ENCODE results near the gene IGSF11. TPM values are rescaled to one million over a fixed set of nuclear protein-coding genes. Genes with fewer than 3 reads are reported as not detected.

IGSF11 gene
- total RNA-seq, 4 donors from 2014 or later = 0.27 to 0.95 (median 0.59) TPM

DNA sequence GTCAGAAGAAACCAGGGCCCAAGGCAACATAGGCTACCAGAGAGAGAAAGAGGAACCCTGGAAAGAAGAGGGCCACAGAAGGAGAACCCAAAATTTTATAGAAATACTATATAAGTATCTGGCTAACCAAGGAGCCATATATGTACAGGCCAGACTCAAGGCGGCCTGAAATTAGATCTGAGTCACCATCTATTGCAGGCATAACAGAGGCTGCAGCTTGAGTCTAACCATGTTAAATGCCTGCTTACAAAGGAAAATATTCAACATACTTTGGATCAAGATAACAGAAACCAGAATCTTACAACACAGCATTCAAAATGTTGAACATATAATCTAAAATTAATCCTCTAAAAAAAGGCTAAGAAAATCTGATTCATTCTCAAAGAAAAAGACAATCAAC lies 23.1 kb downstream of the IGSF11 start:
- H3K4me3 ChIP-seq = no peak overlapping the region
- H3K27me3 ChIP-seq = no peaks in the 10 kb centered on the region
- H3K9me3 ChIP-seq = no peaks in the 10 kb centered on the region
- no peaks in the 10 kb centered on the region for H3K36me3 ChIP-seq
- H3K27ac ChIP-seq = no peak overlapping the region
- DNase-seq = no peak
- intact Hi-C loops (cut with DNase I; ENCODE audit: low total_unique reads) = no loop called here
- in situ Hi-C loops (cut with MboI; ENCODE audit: low pct_ligation_motif_present in 1 of 4, low pct_unique_long_range_greater_than_20kb in 1 of 4, low sequenced_read_pairs in 3 of 4) = no loop called here
- WGBS, 2 donors (ENCODE audit: low coverage in 1 of 2) = 89% methylated on average over 1 of the region's 1 CpG; no CpG with 5 or more reads in 1 of the 2 donors
- no peaks in the 10 kb centered on the region for H3K4me1 ChIP-seq
- TF ChIP-seq, protein P1, sequence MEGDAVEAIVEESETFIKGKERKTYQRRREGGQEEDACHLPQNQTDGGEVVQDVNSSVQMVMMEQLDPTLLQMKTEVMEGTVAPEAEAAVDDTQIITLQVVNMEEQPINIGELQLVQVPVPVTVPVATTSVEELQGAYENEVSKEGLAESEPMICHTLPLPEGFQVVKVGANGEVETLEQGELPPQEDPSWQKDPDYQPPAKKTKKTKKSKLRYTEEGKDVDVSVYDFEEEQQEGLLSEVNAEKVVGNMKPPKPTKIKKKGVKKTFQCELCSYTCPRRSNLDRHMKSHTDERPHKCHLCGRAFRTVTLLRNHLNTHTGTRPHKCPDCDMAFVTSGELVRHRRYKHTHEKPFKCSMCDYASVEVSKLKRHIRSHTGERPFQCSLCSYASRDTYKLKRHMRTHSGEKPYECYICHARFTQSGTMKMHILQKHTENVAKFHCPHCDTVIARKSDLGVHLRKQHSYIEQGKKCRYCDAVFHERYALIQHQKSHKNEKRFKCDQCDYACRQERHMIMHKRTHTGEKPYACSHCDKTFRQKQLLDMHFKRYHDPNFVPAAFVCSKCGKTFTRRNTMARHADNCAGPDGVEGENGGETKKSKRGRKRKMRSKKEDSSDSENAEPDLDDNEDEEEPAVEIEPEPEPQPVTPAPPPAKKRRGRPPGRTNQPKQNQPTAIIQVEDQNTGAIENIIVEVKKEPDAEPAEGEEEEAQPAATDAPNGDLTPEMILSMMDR (IDR thresholded peaks at IDR 0.05) = no peak
- no peak for TF ChIP-seq POLR2AphosphoS5 (IDR thresholded peaks at IDR 0.05)

DNA sequence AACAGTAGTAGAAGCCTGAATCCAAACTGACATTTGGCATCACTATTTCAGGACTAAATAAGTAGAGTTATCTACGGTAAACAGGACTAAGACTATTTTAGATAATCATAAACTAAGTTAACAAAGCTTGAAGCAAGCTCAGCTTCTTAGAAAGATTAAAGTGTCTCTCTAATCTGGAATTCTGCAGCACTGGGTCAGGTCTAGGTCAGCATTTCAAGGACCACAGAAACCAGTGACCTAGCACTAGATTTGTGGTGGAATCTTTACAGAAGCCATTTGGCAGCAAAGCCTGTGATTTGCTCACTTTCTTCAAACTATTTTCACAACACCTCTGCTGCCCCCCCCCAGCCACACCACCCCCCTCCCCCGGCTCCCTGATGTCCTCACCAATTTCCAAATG lies 37.5 kb downstream of the IGSF11 start:
- no peaks in the 10 kb centered on the region for H3K36me3 ChIP-seq
- no peaks in the 10 kb centered on the region for H3K27me3 ChIP-seq
- H3K4me3 ChIP-seq = no peak overlapping the region
- no peaks in the 10 kb centered on the region for H3K9me3 ChIP-seq
- no peak overlapping the region for H3K27ac ChIP-seq
- TF ChIP-seq EP300 (IDR thresholded peaks at IDR 0.05; ENCODE audit: low read depth) (no peak), POLR2AphosphoS5 (IDR thresholded peaks at IDR 0.05) (no peak), POLR2A (IDR thresholded peaks at IDR 0.05) (no peak)
- TF ChIP-seq, protein P1 (IDR thresholded peaks at IDR 0.05) = no peak
- intact Hi-C loops (cut with DNase I; ENCODE audit: low total_unique reads) (no loop called here), in situ Hi-C loops (cut with MboI; ENCODE audit: low pct_ligation_motif_present in 1 of 4, low pct_unique_long_range_greater_than_20kb in 1 of 4, low sequenced_read_pairs in 3 of 4) (no loop called here)
- H3K4me1 ChIP-seq = no peaks in the 10 kb centered on the region
- whole genome bisulfite sequencing, 2 donors (ENCODE audit: low coverage in 1 of 2) = 53 to 58% methylated on average over 2 of the region's 2 CpGs
- DNase-seq = no peak

DNA sequence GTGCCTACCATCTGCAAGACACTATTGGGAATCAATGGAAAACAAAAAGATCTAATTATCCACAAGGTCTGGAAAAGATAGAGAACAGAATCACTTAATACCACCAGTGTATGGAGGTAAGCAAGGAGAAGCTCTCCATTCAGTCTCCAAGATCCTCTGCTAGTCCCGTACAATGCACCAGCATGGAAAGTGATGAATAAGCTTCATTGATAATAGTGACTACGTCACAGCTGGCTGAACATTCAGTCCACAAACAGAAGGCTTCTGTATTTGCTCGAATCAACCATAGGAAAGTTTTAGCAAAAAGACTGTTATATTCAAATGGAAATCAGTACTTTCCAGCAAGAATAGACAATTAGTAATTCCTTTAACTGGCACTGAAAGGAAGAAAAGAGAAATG lies 42.9 kb downstream of the IGSF11 start:
- in situ Hi-C loops (cut with MboI; ENCODE audit: low pct_ligation_motif_present in 1 of 4, low pct_unique_long_range_greater_than_20kb in 1 of 4, low sequenced_read_pairs in 3 of 4) = no loop called here
- DNase-seq = no peak
- WGBS, 2 donors (ENCODE audit: low coverage in 1 of 2) = 60 to 75% methylated on average over 3 of the region's 3 CpGs

DNA sequence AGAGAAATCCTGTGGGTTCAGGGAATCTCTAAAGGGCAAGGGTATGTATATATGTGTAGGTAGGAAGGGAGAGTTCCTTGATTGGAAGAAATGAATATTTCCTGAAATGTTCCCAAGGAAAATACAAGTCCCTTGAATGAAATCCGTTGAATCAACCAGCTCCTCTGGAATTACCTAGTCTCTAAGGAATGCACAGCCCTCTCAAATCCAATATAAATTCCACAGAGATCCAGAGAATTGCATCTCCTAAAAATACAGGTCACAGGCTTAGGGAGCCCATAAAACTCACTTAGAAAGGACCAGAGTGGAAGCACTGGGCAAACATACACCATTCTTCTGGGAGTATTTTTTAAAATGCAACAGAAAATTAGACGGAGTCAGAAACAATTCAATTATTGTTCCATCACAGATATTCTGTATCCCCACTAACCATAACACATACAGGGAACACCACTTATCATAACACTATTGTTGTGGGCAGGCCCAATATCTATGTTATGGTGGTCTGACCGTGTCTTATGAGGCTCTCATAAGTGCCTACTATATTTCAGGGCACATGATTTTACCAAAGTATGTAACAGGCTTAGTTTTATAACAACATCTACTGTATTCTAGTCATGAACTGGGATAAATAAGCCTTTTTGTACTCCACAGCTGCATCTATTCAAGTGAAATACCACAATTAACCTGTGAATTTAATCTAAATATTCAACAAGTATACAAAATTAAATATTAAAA lies 43.7 kb downstream of the IGSF11 start:
- no peaks in the 10 kb centered on the region for H3K36me3 ChIP-seq
- TF ChIP-seq POLR2AphosphoS5 (IDR thresholded peaks at IDR 0.05) = no peak
- no peak for DNase-seq
- 59 to 62% methylated on average over 3 of the region's 3 CpGs for WGBS, 2 donors (ENCODE audit: low coverage in 1 of 2)
- H3K27ac ChIP-seq = peak overlapping the region in 2 of 4 donors; percentile 24 to 31
- no peaks in the 10 kb centered on the region for H3K27me3 ChIP-seq
- in situ Hi-C loops (cut with MboI; ENCODE audit: low pct_ligation_motif_present in 1 of 4, low pct_unique_long_range_greater_than_20kb in 1 of 4, low sequenced_read_pairs in 3 of 4) = no loop called here
- intact Hi-C loops (cut with DNase I; ENCODE audit: low total_unique reads) = no loop called here
- no peak overlapping the region for H3K4me3 ChIP-seq
- H3K9me3 ChIP-seq = no peaks in the 10 kb centered on the region
- H3K4me1 ChIP-seq = no peaks in the 10 kb centered on the region

More for the DNA sequence above, 42.9 kb downstream of the IGSF11 start:
- intact Hi-C loops (cut with DNase I; ENCODE audit: low total_unique reads) = no loop called here
- no peaks in the 10 kb centered on the region for H3K27me3 ChIP-seq
- H3K9me3 ChIP-seq = no peaks in the 10 kb centered on the region
- H3K27ac ChIP-seq = peak overlapping the region in 3 of 4 donors; percentile 20 to 31 (median 24)
- TF ChIP-seq POLR2AphosphoS5 (IDR thresholded peaks at IDR 0.05) (no peak), POLR2A (IDR thresholded peaks at IDR 0.05) (no peak), EP300 (IDR thresholded peaks at IDR 0.05; ENCODE audit: low read depth) (no peak)
- TF ChIP-seq, protein P1 (IDR thresholded peaks at IDR 0.05) = no peak
- no peaks in the 10 kb centered on the region for H3K4me1 ChIP-seq
- H3K4me3 ChIP-seq = no peak overlapping the region
- no peaks in the 10 kb centered on the region for H3K36me3 ChIP-seq
